Adipocyte (in vitro differentiated cells): ENCODE results near the gene AGAP2.
A peak's percentile ranks its signal among the peaks of the same experiment; 100 is the strongest.

Experiments
- DNase-seq: peaks from one replicate; pipeline ENCODE4 v3.0.0-alpha.2; 2015; ENCODE audit warnings: low read depth
- H3K27me3 ChIP-seq: replicated peaks from 2 replicates; pipeline ENCODE4 v1.7.0; 2013; ENCODE audit warnings: mild to moderate bottlenecking, low read length, moderate library complexity; ENCODE audit not compliant: control insufficient read depth, insufficient read depth
- H3K36me3 ChIP-seq: 2 replicates; pipeline ENCODE4 v1.7.0; 2013; ENCODE audit warnings: low read length, mild to moderate bottlenecking, moderate library complexity; ENCODE audit not compliant: control insufficient read depth, insufficient read depth, severe bottlenecking
- H3K4me1 ChIP-seq: 2 replicates; pipeline ENCODE4 v1.7.0; 2013; ENCODE audit warnings: mild to moderate bottlenecking, low read length, moderate library complexity; ENCODE audit not compliant: control insufficient read depth, insufficient read depth
- H3K4me3 ChIP-seq: 2 replicates; pipeline ENCODE4 v1.7.0; 2013; ENCODE audit warnings: mild to moderate bottlenecking, low read length, moderate library complexity
- H3K9ac ChIP-seq: 2 replicates; pipeline ENCODE4 v1.7.0; 2013; ENCODE audit warnings: mild to moderate bottlenecking, low read length, moderate library complexity
- H3K9me3 ChIP-seq: 2 replicates; pipeline ENCODE4 v1.7.0; 2013; ENCODE audit warnings: mild to moderate bottlenecking, low read length, moderate library complexity; ENCODE audit not compliant: control insufficient read depth

Gene AGAP2

DNA sequence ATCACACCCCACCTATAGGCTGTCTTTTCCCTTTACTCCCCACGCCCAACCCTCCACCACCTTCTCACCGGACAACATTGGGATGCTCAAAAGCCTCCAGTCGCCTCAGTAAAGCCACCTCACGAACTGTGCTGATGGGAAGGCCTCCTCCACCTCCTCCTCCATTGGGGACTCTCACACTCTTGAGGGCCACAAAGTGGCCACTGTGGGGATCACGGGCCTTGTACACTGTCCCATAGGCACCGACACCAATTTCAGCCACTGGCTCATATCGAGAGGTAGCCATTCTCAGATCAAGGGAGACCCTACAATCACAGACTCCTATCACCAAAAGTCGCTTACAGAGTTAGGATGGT is 12.9 kb upstream of the AGAP2 start:
- no peaks in the 10 kb centered on the region for H3K9me3 ChIP-seq
- peak overlapping the region; percentile 92 for H3K9ac ChIP-seq
- H3K4me1 ChIP-seq, result peaks cover 22% of the 10 kb centered on the region
- no peak for DNase-seq
- peak overlapping the region; percentile 93 for H3K4me3 ChIP-seq
- H3K27me3 ChIP-seq, result peaks cover 5% of the 10 kb centered on the region
- peaks cover 41% of the 10 kb centered on the region for H3K36me3 ChIP-seq

DNA sequence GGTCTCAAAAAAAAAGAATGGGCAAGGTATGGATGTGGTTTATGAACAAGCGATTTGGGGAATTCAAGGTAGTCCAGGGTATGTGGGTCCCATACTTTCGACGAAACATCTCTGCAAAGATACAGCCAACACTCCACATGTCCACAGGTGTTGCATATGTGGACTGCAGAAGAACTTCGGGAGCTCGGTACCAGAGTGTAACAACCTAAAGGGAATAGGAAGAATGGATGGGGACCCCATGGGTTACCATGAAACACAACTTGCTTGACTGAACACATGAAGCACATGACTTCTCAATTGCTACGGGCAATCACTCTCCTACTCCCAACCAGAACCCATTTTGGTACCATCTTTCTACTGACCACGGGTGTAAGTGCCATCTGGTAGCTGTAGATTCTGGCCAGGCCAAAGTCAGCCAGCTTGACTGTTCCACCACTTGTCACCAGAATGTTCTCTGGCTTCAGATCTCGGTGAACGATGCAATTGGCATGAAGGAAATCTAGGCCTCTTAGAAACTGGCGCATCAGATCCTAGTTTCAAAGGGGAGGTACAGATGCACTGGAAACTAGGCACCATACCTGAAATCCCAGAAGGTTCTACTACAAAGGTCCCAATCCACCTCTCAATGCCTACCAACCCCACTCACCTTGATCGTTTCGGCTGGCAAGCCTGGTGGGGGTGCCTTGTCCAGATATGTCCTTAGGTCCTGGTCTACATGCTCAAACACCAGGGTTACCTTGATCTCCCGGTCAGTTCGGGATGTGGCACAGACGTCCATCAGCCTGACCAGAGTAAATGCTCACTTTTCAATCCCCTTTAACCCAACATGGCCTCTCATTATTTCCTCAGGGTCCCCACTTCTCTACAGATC is 12.3 kb upstream of the AGAP2 start:
- H3K9me3 ChIP-seq, result no peaks in the 10 kb centered on the region
- no peak for DNase-seq
- peaks cover 25% of the 10 kb centered on the region for H3K4me1 ChIP-seq
- peak overlapping the region; percentile 93 for H3K4me3 ChIP-seq
- peak overlapping the region; percentile 92 for H3K9ac ChIP-seq
- H3K36me3 ChIP-seq, result peaks cover 45% of the 10 kb centered on the region
- peaks cover 4% of the 10 kb centered on the region for H3K27me3 ChIP-seq

DNA sequence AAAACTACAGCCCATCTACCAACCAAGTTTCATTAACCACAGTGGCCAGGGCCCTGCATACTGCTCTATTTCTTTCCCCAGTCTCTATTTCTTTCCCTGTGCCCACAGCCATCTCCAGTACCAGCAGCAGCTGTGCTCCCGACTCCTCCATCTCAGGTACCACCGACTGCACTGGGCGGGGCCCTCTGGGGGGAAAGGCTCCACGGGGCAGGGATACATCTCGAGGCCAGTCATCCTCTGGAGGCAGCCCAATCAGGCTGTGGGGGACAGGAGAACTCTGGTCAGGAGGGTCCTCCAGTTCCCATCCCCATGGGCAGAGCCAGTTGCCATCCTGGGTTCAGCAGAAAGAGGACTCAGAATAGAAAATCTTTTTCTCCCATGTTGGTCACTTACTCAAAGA is 10.5 kb upstream of the AGAP2 start:
- H3K9me3 ChIP-seq, result no peaks in the 10 kb centered on the region
- H3K27me3 ChIP-seq, result no peaks in the 10 kb centered on the region
- no peak for DNase-seq
- H3K4me1 ChIP-seq, result peaks cover 29% of the 10 kb centered on the region
- H3K9ac ChIP-seq, result no peak overlapping the region
- H3K36me3 ChIP-seq, result peaks cover 45% of the 10 kb centered on the region
- H3K4me3 ChIP-seq, result no peak overlapping the region

DNA sequence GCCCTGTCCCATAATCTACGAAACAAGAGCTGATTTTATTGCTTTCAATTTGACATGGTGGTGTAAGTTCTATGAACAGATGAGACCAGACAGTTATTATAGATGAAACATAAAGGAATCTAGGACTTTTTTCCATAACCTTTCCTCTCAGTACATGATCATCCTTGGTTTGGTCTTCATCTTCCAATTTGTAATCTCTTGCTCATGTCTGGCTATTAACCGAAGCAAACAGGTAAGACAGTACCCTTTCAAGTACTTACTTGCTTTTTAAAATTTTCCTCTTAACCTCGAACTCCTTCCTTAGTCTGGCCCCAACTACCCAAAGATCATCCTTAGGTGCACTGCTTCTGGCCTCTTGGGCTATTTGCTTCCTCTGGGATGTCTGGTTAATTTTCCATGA is 7.5 kb upstream of the AGAP2 start:
- Histone ChIP-seq H3K36me3 (peaks cover 45% of the 10 kb centered on the region), H3K27me3 (peaks cover 6% of the 10 kb centered on the region), H3K9me3 (no peaks in the 10 kb centered on the region), H3K9ac (peak overlapping the region; percentile 98), H3K4me3 (peak overlapping the region; percentile 98), H3K4me1 (peaks cover 24% of the 10 kb centered on the region)
- DNase-seq, result no peak

DNA sequence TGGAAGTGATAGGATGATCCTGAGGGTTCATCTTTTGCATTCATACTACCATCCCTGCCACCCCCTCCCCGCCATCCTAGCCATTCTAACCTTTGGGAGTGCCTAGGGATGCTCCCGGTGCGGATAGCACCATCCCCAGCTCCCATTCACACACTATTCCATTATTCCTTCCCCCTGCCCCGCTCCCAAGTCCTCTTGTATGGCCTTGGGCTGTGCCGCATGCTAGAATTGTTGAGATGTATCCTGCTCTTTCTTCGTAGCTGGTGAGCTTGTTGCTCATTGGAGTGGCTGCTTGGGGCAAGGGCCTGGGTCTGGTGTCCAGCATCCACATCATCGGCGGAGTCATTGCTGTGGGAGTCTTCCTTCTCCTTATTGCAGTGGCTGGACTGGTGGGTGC is 6.9 kb upstream of the AGAP2 start:
- H3K9me3 ChIP-seq, result no peaks in the 10 kb centered on the region
- DNase-seq, result no peak
- peaks cover 18% of the 10 kb centered on the region for H3K4me1 ChIP-seq
- peaks cover 12% of the 10 kb centered on the region for H3K27me3 ChIP-seq
- H3K4me3 ChIP-seq, result peak overlapping the region; percentile 98
- peak overlapping the region; percentile 98 for H3K9ac ChIP-seq
- H3K36me3 ChIP-seq, result peaks cover 41% of the 10 kb centered on the region

DNA sequence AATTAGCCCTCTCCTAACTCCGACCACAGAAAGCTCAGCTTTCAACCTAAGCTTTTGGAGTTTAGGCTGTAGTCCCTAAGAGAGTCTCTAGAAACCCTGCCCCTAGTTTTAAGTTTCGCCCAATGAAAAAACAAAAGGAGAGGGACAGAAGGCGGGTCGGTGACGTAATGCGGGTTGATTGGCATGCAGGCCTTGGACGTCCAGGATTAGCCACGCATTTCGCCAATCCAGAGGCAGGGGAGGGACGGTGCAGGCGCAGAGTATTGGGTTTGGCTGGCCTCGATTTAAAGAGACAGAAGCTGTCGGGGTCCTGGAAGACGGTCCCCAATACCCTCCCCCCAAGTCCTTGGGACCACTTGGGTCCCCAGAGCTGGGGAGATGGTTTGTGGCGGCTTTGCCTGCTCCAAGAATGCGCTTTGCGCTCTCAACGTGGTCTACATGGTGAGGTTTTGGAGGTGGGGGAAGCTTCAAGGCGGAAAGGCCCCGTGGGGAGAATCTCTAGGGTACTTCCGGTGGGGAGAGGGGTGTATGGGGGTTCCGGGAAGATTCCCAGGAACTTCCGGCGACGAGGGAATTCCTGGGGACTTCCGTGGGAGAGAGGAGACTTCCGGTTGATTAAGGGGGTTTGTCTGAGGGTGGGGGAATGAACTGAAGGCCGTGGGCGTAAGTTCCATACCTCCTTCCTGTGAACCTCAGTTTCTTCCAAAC is 6.4 kb upstream of the AGAP2 start, which contains the start of gene TSPAN31:
TSS of gene TSPAN31 (plus strand) at position 263 of the 708 bp plus-strand sequence. CDS start at position 379, 116 bp downstream.
- Histone ChIP-seq H3K9me3 (no peaks in the 10 kb centered on the region), H3K4me1 (peaks cover 17% of the 10 kb centered on the region), H3K4me3 (peak within 1 kb of the TSS; percentile 98), H3K36me3 (peaks cover 36% of the 10 kb centered on the region), H3K27me3 (peaks cover 17% of the 10 kb centered on the region), H3K9ac (peak within 1 kb of the TSS; percentile 98)
- peak; percentile 99 for DNase-seq

DNA sequence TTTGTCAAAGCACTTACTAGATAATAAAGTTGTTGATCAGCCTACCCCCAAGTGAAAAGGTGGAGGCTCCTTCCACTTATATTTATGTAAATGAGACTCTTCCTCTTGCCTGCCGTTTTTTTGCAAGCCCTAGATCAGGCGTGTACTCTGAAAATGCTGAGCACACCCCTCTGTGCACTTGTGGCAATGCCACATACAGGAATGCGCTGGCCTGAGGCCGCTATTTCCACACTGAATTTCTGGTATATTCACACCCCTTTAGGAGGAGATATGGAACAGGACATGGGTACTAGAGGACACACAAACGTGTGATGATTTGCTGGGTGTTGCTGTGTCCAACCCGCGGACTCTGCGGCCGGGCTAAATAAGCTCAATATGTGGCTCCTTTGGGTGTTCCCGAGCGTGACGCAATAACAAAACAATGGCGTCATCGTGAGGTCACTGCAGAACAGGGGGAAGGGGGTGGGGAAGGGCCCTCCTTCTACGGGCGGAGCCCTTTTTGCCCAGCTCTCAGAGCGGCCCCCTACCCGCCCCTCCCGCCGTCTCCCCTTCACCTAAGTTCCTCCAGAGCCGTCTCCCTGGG is 5.7 kb upstream of the AGAP2 start:
- peak; percentile 93 for DNase-seq
- Histone ChIP-seq H3K27me3 (peaks cover 23% of the 10 kb centered on the region), H3K36me3 (peaks cover 33% of the 10 kb centered on the region), H3K4me3 (peak overlapping the region; percentile 98), H3K9me3 (no peaks in the 10 kb centered on the region), H3K4me1 (peaks cover 17% of the 10 kb centered on the region), H3K9ac (peak overlapping the region; percentile 98)

DNA sequence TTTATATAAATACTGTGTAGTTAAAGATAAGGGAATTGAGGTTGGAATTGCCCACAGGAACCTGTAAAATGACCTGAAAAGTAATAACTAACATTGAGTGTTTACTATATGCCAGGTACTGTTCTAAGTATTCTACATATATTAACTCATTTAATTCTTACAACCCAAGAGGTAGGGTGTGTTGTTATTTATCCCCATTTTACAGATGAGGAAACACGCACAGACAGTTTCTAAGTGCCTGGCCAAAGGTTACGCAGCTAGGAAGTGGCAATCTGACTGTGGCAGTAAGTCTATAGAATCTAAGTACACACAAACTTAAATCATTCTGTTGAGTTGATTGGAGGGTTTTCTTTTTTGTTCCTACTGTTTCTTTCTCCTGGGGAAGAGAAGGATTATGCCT is 5.2 kb upstream of the AGAP2 start:
- Histone ChIP-seq H3K4me1 (peaks cover 17% of the 10 kb centered on the region), H3K27me3 (peaks cover 27% of the 10 kb centered on the region), H3K4me3 (peak overlapping the region; percentile 98), H3K9ac (peak overlapping the region; percentile 98), H3K9me3 (no peaks in the 10 kb centered on the region), H3K36me3 (peaks cover 28% of the 10 kb centered on the region)
- no peak for DNase-seq

DNA sequence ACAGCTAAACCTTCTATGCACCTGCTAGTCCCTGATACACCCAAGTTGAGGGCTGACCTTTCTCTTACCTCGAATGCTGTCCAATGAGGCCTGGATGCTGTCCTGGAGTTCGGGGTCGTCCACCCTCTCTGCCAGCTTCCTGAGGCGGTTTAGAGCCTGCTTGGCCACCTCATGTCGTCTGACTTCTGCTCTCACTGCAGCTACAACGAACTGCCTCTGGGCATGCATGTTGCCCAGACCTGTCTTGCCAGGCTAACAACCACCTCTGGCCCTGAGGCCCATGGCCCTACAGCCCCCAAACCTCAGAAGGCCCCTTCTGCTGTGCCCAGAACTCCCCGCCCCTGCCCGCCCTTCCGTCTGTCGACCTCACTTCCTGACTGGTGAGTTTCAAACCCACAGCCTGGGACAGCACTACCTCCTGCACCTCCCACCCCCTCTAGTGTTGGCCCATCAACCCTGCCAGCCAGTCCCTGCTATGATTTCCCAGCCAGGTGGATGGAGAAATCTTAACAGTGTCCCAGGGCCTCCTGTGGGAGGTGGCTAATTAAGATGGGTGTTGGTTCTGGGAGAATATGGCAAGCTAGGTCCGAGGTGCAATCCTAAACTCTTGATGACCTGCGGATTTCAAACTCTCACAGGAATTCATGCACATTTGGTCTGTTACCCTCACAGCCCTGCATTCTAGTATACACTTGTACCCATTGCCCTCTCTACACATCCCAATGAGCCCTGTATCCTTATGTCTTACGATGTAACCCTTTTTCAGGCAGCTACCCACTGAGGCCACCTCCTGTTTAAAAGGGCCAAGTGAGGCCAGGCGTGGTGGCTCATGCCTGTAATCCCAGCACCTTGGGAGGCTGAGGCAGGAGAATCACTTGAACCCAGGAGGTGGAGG is 3.5 kb upstream of the AGAP2 start:
- no peaks in the 10 kb centered on the region for H3K9me3 ChIP-seq
- H3K36me3 ChIP-seq, result peaks cover 11% of the 10 kb centered on the region
- peaks cover 30% of the 10 kb centered on the region for H3K27me3 ChIP-seq
- no peak overlapping the region for H3K4me3 ChIP-seq
- no peak for DNase-seq
- peaks cover 17% of the 10 kb centered on the region for H3K4me1 ChIP-seq
- no peak overlapping the region for H3K9ac ChIP-seq

DNA sequence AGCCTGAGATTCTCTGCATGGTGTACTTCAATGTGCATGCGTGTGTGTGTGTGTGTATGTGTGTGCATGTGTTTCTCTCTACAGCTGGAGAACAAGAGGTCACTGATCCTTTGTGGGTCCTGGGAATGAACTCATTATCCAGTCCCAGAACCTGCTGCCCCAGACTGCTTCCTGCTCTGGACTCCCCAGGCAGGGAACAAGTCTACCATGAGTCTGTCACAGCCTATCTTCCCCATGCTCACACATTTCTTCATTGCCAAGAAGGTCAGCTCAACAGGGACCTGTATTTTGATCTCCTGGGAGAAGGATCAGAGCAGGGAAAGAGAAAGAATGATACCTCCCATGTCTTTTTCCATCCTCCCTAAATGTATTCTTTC is 2.9 kb upstream of the AGAP2 start:
- Histone ChIP-seq H3K36me3 (peaks cover 4% of the 10 kb centered on the region), H3K4me3 (no peak overlapping the region), H3K9ac (no peak overlapping the region), H3K27me3 (peaks cover 37% of the 10 kb centered on the region), H3K9me3 (no peaks in the 10 kb centered on the region), H3K4me1 (peaks cover 15% of the 10 kb centered on the region)
- DNase-seq, result no peak
